A549 treated with AZD9567 at 1 μM for 4 hours (cell line): ENCODE measurements around the gene LNPK. TPM values are rescaled to one million over a fixed set of nuclear protein-coding genes. Genes with fewer than 3 reads are reported as not detected.

Source experiments
- total RNA-seq: library from RNA; stranded (reverse); fragments of 200-300 nt; extraction: Qiagen RNA extraction; gene quantifications from 5 replicates; pipeline ENCODE4 v1.2.3, GENCODE V29; 2022; ENCODE audit not compliant: insufficient read depth

Gene LNPK, protein sequence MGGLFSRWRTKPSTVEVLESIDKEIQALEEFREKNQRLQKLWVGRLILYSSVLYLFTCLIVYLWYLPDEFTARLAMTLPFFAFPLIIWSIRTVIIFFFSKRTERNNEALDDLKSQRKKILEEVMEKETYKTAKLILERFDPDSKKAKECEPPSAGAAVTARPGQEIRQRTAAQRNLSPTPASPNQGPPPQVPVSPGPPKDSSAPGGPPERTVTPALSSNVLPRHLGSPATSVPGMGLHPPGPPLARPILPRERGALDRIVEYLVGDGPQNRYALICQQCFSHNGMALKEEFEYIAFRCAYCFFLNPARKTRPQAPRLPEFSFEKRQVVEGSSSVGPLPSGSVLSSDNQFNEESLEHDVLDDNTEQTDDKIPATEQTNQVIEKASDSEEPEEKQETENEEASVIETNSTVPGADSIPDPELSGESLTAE
- 11.9 to 49.9 TPM (median 16.8 TPM) in 5 replicates for total RNA-seq

DNA sequence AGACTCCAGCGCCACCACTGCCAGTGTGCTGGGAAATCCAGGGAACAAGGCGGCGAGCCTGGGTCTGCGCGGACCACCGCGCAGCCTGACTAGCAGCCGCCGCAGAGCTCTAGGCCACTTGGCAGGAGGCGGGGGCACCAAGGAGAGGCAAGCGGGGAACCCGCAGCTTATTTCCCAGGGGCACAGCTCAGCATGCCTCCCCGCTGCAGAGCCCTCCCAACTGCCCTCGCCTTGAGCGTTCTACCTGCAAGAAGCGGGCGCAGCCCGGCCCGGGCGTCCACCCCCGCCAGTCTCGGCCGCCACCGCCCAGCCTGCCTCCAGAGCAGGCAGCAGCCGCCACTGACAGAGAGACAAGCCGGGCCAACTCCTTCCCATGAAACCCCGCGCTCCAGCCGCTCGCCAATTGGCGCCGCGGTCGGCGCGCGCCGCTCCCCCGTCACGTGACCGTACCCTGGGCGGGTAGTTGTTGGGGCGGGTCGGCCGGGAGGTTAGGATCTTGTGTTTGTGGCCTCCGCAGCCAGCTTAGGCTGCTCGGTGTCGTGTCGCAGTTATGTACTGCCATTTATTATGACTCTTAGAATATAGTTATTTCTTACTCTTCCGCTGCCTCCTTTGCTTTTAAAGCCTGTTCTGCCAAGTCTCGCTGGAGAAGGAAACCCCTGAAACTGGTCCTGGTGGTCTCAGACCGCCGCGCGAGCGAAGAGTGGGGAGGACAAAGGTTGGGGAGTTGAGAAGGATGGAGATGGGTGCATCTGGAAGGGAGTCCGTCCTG is at the start of gene LNPK:
LNPK (minus strand) TSS at position 352 of the 772 bp plus-strand sequence. CDS start 6,683 bp downstream, outside the sequence.

Other genes starting within 250 kb of the LNPK start
- gene EVX2, start 81.7 kb upstream of the LNPK start, total RNA-seq: not detected in 5 replicates
- 0.13 to 0.28 TPM (median 0.19 TPM) in 4 of 5 replicates, not detected in the other for gene HOXD13, start 90.5 kb upstream of the LNPK start, total RNA-seq
- gene HOXD12, start 97.5 kb upstream of the LNPK start, total RNA-seq: not detected in 5 replicates
- 2.6 to 6.6 TPM (median 6.0 TPM) in 5 replicates for gene HOXD11, start 105.0 kb upstream of the LNPK start, total RNA-seq
- 2.6 to 6.3 TPM (median 5.4 TPM) in 5 replicates for gene HOXD10, start 114.5 kb upstream of the LNPK start, total RNA-seq
- gene HOXD9, start 120.5 kb upstream of the LNPK start, total RNA-seq: 1.1 to 1.8 TPM (median 1.2 TPM) in 5 replicates
- 4.2 to 5.1 TPM (median 4.5 TPM) in 5 replicates for gene HOXD8, start 127.4 kb upstream of the LNPK start, total RNA-seq
- gene HOXD4, start 149.3 kb upstream of the LNPK start, total RNA-seq: 0.28 to 0.52 TPM (median 0.40 TPM) in 4 of 5 replicates, not detected in the other
- gene HOXD3, start 155.0 kb upstream of the LNPK start, total RNA-seq: 0.10 to 0.17 TPM (median 0.13 TPM) in 3 of 5 replicates, not detected in the others
- 0.12 to 0.20 TPM (median 0.16 TPM) in 4 of 5 replicates, not detected in the other for gene HOXD1, start 186.4 kb upstream of the LNPK start, total RNA-seq